ENCODE results near the gene COL15A1.

- TF ChIP-seq CTCF (IDR thresholded peaks at IDR 0.05), result no peak
- TF ChIP-seq POLR2A (IDR thresholded peaks at IDR 0.05), result no peak
Measured at GRCh38 chr9:99041618-99042017, 97.9 kb downstream of the COL15A1 start.
